ENCODE results near the gene C19orf67. TPM values are rescaled to one million over a fixed set of nuclear protein-coding genes. Genes with fewer than 3 reads are reported as not detected.

Gene C19orf67
- total RNA-seq, 4 donors from 2014 or later: not detected

GRCh38 chr19:14063105-14063504 is 22.5 kb downstream of the C19orf67 start:
- no peaks in the 10 kb centered on the region for H3K9me3 ChIP-seq
- no peaks in the 10 kb centered on the region for H3K36me3 ChIP-seq
- H3K4me1 ChIP-seq: peaks cover 4% of the 10 kb centered on the region
- DNase-seq (ENCODE audit: low spot score in 2 of 2): no peak
- 65% methylated on average over 7 of the region's 7 CpGs for WGBS
- TF ChIP-seq POLR2A (IDR thresholded peaks at IDR 0.05): no peak
- no peak for TF ChIP-seq EP300 (IDR thresholded peaks at IDR 0.05)
- no peak for TF ChIP-seq POLR2AphosphoS5 (IDR thresholded peaks at IDR 0.05)
- TF ChIP-seq CTCF (IDR thresholded peaks at IDR 0.05): no peak
- peaks cover 42% of the 10 kb centered on the region for H3K27me3 ChIP-seq
- H3K4me3 ChIP-seq: no peak overlapping the region
- H3K27ac ChIP-seq: no peak overlapping the region

GRCh38 chr19:14062558-14062855 is 23.1 kb downstream of the C19orf67 start:
- no peak overlapping the region for H3K4me3 ChIP-seq
- peaks cover 10% of the 10 kb centered on the region for H3K4me1 ChIP-seq
- H3K36me3 ChIP-seq: no peaks in the 10 kb centered on the region
- H3K27me3 ChIP-seq: peaks cover 42% of the 10 kb centered on the region
- DNase-seq (ENCODE audit: low spot score in 2 of 2): no peak
- no peak for TF ChIP-seq POLR2AphosphoS5 (IDR thresholded peaks at IDR 0.05)
- TF ChIP-seq EP300 (IDR thresholded peaks at IDR 0.05): no peak
- no peak for TF ChIP-seq CTCF (IDR thresholded peaks at IDR 0.05)
- no peak for TF ChIP-seq POLR2A (IDR thresholded peaks at IDR 0.05)
- H3K27ac ChIP-seq: no peak overlapping the region
- H3K9me3 ChIP-seq: no peaks in the 10 kb centered on the region
- WGBS: 74% methylated on average over 5 of the region's 5 CpGs

- Histone ChIP-seq H3K4me3 (no peak within 1 kb of the TSS), H3K27ac (no peak within 1 kb of the TSS), H3K27me3 (peaks cover 42% of the 10 kb centered on the region)
These were observed 23.6 kb downstream of the C19orf67 start, which contains the start of gene PALM3 for GRCh38 chr19:14061751-14062557. Gene PALM3, minus strand, starts transcription at chr19:14062076. Its CDS starts 96 bp downstream, at chr19:14061980.

GRCh38 chr19:14061081-14061749 is 24.4 kb downstream of the C19orf67 start:
- DNase-seq (ENCODE audit: low spot score in 2 of 2): no peak
- Histone ChIP-seq H3K4me3 (no peak overlapping the region), H3K27me3 (peaks cover 42% of the 10 kb centered on the region), H3K27ac (no peak overlapping the region), H3K9me3 (no peaks in the 10 kb centered on the region), H3K4me1 (peaks cover 15% of the 10 kb centered on the region), H3K36me3 (no peaks in the 10 kb centered on the region)
- WGBS: 51% methylated on average over 9 of the region's 9 CpGs
- TF ChIP-seq POLR2AphosphoS5 (IDR thresholded peaks at IDR 0.05) (no peak), CTCF (IDR thresholded peaks at IDR 0.05) (no peak), EP300 (IDR thresholded peaks at IDR 0.05) (no peak), POLR2A (IDR thresholded peaks at IDR 0.05) (no peak)

More at GRCh38 chr19:14061751-14062557, 23.6 kb downstream of the C19orf67 start, which contains the start of gene PALM3:
- Histone ChIP-seq H3K4me1 (peaks cover 15% of the 10 kb centered on the region), H3K9me3 (no peaks in the 10 kb centered on the region), H3K36me3 (no peaks in the 10 kb centered on the region)
- no peak for DNase-seq (ENCODE audit: low spot score in 2 of 2)
- TF ChIP-seq CTCF (IDR thresholded peaks at IDR 0.05) (no peak), EP300 (IDR thresholded peaks at IDR 0.05) (no peak), POLR2AphosphoS5 (IDR thresholded peaks at IDR 0.05) (no peak), POLR2A (IDR thresholded peaks at IDR 0.05) (no peak)
- WGBS: 55% methylated on average over 11 of the region's 19 CpGs

GRCh38 chr19:14059652-14060155 is 25.9 kb downstream of the C19orf67 start:
- Histone ChIP-seq H3K9me3 (no peaks in the 10 kb centered on the region), H3K27me3 (peaks cover 42% of the 10 kb centered on the region), H3K27ac (no peak overlapping the region), H3K4me3 (no peak overlapping the region), H3K4me1 (peaks cover 15% of the 10 kb centered on the region), H3K36me3 (no peaks in the 10 kb centered on the region)
- 58% methylated on average over 8 of the region's 8 CpGs for WGBS
- DNase-seq (ENCODE audit: low spot score in 2 of 2): no peak
- no peak for TF ChIP-seq EP300 (IDR thresholded peaks at IDR 0.05)
- TF ChIP-seq POLR2A (IDR thresholded peaks at IDR 0.05): no peak
